Gastrocnemius medialis (tissue), 4 donors: ENCODE results near the gene MCU. TPM values are rescaled to one million over a fixed set of nuclear protein-coding genes. Genes with fewer than 3 reads are reported as not detected.

Experiments used
- ATAC-seq, 2 donors: fragments of 150-250 bp; one replicate each; pipeline ENCODE4 v1.9.1; 2016
- DNase-seq, 2 donors: peaks; one replicate each; pipeline ENCODE4 v3.0.0-alpha.2; 2019
- H3K27ac ChIP-seq, 4 donors: fragments of 200-600 bp; sonication (generic); 1 replicate in 1 of 4; 2 replicates in 3 of 4; pipeline ENCODE4 v1.5.1; 2016 to 2018; ENCODE audit warnings: mild to moderate bottlenecking in 2 of 4, moderate library complexity in 1 of 4
- H3K27me3 ChIP-seq, 3 donors: fragments of 200-600 bp; sonication (generic) in 2 of 3; 1 replicate in 1 of 3; 2 replicates in 2 of 3; pipeline versions ENCODE4 v1.5.1 to v1.6.0; 2016 to 2019; ENCODE audit warnings: mild to moderate bottlenecking in 1 of 3, moderate library complexity in 1 of 3
- H3K36me3 ChIP-seq, 2 donors: fragments of 200-600 bp; sonication (generic) in 1 of 2; one replicate each; pipeline ENCODE4 v1.5.1; 2017 to 2018
- H3K4me1 ChIP-seq, 2 donors: fragments of 200-600 bp; sonication (generic) in 1 of 2; one replicate each; pipeline ENCODE4 v1.5.1; 2016 to 2017; ENCODE audit warnings: mild to moderate bottlenecking in 2 of 2
- H3K4me3 ChIP-seq, 4 donors: fragments of 200-600 bp; sonication (generic) in 3 of 4; 1 replicate in 1 of 4; 2 replicates in 3 of 4; pipeline ENCODE4 v1.5.1; 2016 to 2019; ENCODE audit warnings: mild to moderate bottlenecking in 2 of 4
- H3K9me3 ChIP-seq, 3 donors: fragments of 200-600 bp; sonication (generic) in 2 of 3; 1 replicate in 1 of 3; 2 replicates in 2 of 3; pipeline ENCODE4 v1.5.1; 2016 to 2019
- POLR2A ChIP-seq, 2 donors: fragments of 450-650 bp; IDR thresholded peaks; one replicate each; pipeline ENCODE4 v1.6.1; 2017; ENCODE audit warnings: antibody characterized with exemption in 2 of 2, mild to moderate bottlenecking in 2 of 2, moderate library complexity in 2 of 2
- in situ Hi-C, 4 donors: fragments of 200-750 bp; cut with MboI; loops; one replicate each; pipeline versions ENCODE4 v1.15.0 to v1.8.0; 2017; ENCODE audit warnings: low sequenced_read_pairs in 4 of 4
- intact Hi-C: fragments of 100-400 bp; cut with DNase I; formaldehyde crosslinking; loops from one replicate; pipeline ENCODE4 v1.15.1; 2023; ENCODE audit warnings: low total_unique reads
- total RNA-seq, 4 donors: library from RNA; depleted of rRNA; stranded (reverse); fragments of >200 nt; gene quantifications; one replicate each; pipeline versions ENCODE4 v1.1.0 to v1.2.3, GENCODE V29; 2016
- TF ChIP-seq, protein P1 (sequence below), 5 experiments: fragments of 450-650 bp in 3 of 5; fragments of 200-600 bp in 2 of 5; sonication (generic) in 2 of 5; IDR thresholded peaks in 4 of 5; conservative IDR thresholded peaks in 1 of 5; 1 replicate in 4 of 5; 2 replicates in 1 of 5; pipeline ENCODE4 v1.5.1; 2016 to 2019; ENCODE audit warnings: antibody characterized with exemption in 5 of 5, mild to moderate bottlenecking in 3 of 5, moderate library complexity in 3 of 5

Gene MCU
- total RNA-seq, 4 donors from 2014 or later = 25.1 to 61.3 (median 49.0) TPM

DNA sequence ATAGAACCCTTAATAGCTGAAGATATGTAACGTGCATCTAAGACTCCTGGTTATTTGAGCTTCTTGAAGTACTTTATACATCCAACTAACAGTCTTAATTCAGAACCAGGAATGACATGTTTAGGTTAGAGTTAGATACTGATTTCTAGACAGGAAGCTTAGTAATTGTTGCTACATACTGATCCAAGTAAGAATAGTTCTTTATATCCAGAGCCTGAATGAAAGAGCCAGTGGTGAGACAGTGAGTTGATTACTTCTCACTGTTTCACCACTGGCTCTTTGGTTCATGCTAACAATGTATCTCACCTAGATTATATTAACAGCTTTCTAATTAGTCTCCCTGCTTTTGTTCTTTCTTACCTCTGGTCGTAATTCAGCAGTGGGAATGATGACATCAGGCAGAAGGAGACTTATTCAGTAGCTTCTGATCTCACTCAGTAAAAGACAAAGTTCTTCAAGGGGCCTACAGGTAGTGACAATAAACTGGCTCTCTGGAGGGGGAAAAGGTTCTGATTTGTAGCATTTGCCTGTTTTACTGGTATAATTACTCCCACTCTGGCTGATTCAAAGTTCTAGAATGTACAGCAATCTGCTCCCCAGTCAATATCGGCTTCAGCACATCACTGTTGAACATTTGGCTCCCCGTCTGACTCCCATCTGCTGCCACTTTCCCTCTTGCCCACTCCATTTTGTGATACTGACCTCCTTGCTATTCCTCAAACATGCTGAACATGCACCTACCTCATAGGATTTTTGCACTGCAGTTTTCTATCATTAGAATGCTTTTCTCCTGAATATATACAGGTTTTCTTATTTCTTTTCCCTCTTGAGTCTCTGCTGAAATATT is 29.1 kb downstream of the MCU start:
- intact Hi-C loops = no loop called here
- DNase-seq (no peak), ATAC-seq (no peak)
- H3K4me3 ChIP-seq = no peak overlapping the region
- no peak overlapping the region for H3K27ac ChIP-seq
- no peaks in the 10 kb centered on the region for H3K27me3 ChIP-seq
- peaks cover 25 to 28% of the 10 kb centered on the region in 2 donors for H3K4me1 ChIP-seq
- no peaks in the 10 kb centered on the region for H3K9me3 ChIP-seq
- in situ Hi-C loops = no loop called here
- TF ChIP-seq, protein P1, sequence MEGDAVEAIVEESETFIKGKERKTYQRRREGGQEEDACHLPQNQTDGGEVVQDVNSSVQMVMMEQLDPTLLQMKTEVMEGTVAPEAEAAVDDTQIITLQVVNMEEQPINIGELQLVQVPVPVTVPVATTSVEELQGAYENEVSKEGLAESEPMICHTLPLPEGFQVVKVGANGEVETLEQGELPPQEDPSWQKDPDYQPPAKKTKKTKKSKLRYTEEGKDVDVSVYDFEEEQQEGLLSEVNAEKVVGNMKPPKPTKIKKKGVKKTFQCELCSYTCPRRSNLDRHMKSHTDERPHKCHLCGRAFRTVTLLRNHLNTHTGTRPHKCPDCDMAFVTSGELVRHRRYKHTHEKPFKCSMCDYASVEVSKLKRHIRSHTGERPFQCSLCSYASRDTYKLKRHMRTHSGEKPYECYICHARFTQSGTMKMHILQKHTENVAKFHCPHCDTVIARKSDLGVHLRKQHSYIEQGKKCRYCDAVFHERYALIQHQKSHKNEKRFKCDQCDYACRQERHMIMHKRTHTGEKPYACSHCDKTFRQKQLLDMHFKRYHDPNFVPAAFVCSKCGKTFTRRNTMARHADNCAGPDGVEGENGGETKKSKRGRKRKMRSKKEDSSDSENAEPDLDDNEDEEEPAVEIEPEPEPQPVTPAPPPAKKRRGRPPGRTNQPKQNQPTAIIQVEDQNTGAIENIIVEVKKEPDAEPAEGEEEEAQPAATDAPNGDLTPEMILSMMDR (IDR thresholded peaks at IDR 0.05 in 4 of 5, conservative IDR thresholded peaks at IDR 0.05 in 1 of 5) = no peak
- TF ChIP-seq POLR2A (IDR thresholded peaks at IDR 0.05) = no peak
- peaks cover 0 to 2% of the 10 kb centered on the region in 2 donors for H3K36me3 ChIP-seq

DNA sequence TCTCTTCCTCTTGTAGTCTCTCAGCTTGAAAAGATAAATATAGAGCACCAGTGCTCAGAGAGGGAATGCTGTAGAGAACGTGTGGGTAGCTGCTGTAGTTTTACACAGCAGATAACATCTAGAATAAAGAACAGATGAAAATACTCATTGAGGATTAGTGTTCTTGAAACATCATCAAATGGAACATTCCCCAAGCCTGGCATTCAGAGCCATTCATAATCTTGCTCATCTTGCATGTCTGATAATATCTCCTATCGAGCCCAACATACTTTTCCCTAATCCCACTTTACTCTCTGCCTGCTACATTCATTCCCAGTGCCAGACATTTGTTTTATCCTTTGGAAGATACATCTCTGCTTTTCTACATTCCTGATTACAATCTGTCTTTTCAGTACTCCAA is 35.2 kb downstream of the MCU start:
- intact Hi-C loops = no loop called here
- in situ Hi-C loops = no loop called here
- peaks cover 26 to 28% of the 10 kb centered on the region in 2 donors for H3K4me1 ChIP-seq
- TF ChIP-seq, protein P1 (IDR thresholded peaks at IDR 0.05 in 4 of 5, conservative IDR thresholded peaks at IDR 0.05 in 1 of 5) = no peak
- no peak for TF ChIP-seq POLR2A (IDR thresholded peaks at IDR 0.05)
- no peaks in the 10 kb centered on the region for H3K9me3 ChIP-seq
- H3K27me3 ChIP-seq = no peaks in the 10 kb centered on the region
- no peak for DNase-seq
- H3K27ac ChIP-seq = peak overlapping the region in 3 of 4 donors; percentile 3 to 83 (median 59)
- H3K4me3 ChIP-seq = no peak overlapping the region
- ATAC-seq = no peak
- H3K36me3 ChIP-seq = no peaks in the 10 kb centered on the region

DNA sequence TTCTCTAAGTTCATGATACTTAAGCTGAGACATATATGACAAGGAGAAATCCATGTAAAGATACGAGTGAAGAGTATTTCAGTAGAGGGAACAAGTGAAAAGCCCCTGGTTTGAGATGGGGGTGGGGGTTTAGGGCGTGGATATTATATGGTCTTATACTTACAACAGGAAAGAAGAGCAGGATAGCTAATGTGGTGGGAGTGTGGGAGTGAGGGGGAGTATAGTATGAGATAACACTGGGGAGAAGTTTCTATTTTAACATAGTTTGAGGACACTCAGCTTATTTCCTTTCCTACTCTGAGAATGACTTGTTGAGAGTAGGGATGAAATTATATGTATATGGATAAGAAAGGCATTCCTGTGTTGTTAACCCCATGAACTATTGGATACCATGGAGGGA is 36.5 kb downstream of the MCU start:
- TF ChIP-seq POLR2A (IDR thresholded peaks at IDR 0.05) = no peak
- TF ChIP-seq, protein P1 (IDR thresholded peaks at IDR 0.05 in 4 of 5, conservative IDR thresholded peaks at IDR 0.05 in 1 of 5) = no peak
- ATAC-seq (no peak), DNase-seq (no peak)
- H3K9me3 ChIP-seq = no peaks in the 10 kb centered on the region
- peak overlapping the region; percentile 3 to 83 (median 42) for H3K27ac ChIP-seq
- in situ Hi-C loops = no loop called here
- no peaks in the 10 kb centered on the region for H3K27me3 ChIP-seq
- no peaks in the 10 kb centered on the region for H3K36me3 ChIP-seq
- peaks cover 26 to 28% of the 10 kb centered on the region in 2 donors for H3K4me1 ChIP-seq
- intact Hi-C loops = no loop called here
- H3K4me3 ChIP-seq = no peak overlapping the region

DNA sequence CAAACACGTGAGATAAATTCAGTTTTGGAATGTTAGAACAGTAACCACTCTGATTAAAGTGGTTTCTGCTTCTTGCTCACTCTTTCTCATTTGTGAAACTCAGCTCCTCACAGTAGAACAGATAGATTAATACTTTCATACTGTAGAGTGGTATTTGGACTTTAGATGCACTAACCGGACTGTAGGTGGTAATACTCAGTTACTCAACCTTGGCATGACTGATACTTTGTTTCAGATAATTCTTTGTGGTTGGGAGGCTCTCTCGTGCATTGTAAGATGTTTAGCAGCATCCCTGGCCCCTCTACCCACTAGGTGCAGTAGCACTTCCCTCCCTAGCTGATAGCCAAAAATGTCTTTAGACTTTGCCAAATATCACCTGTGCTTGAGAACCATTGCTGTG is 37.6 kb downstream of the MCU start:
- Histone ChIP-seq H3K27ac (peak overlapping the region in 2 of 4 donors; percentile 34 to 83), H3K27me3 (no peaks in the 10 kb centered on the region), H3K36me3 (no peaks in the 10 kb centered on the region), H3K4me1 (peaks cover 28 to 29% of the 10 kb centered on the region in 2 donors), H3K9me3 (no peaks in the 10 kb centered on the region), H3K4me3 (no peak overlapping the region)
- in situ Hi-C loops (no loop called here), intact Hi-C loops (no loop called here)
- no peak for TF ChIP-seq POLR2A (IDR thresholded peaks at IDR 0.05)
- TF ChIP-seq, protein P1 (IDR thresholded peaks at IDR 0.05 in 4 of 5, conservative IDR thresholded peaks at IDR 0.05 in 1 of 5) = no peak
- ATAC-seq = no peak
- no peak for DNase-seq
